ENCODE data around the gene CACNA2D3.

CACNA2D3 gene

GRCh38 chr3:54987719-54988118 is 865.4 kb downstream of the CACNA2D3 start:
- Histone ChIP-seq H3K79me2 (ENCODE audit: control insufficient read depth, insufficient read depth, low read length) (no peaks in the 10 kb centered on the region), H3K18ac (ENCODE audit: low read length) (no peak overlapping the region), H3K79me1 (ENCODE audit: low read length) (no peaks in the 10 kb centered on the region), H3K56ac (ENCODE audit: low read length) (no peak overlapping the region), H2BK120ac (ENCODE audit: low read depth, low read length) (peak overlapping the region; percentile 31), H3K4ac (ENCODE audit: low read depth, low read length) (no peak overlapping the region), H2BK5ac (ENCODE audit: low read length) (no peak overlapping the region), H2BK15ac (replicated peaks; ENCODE audit: low read depth) (no peak overlapping the region), H3K23ac (ENCODE audit: low read length) (no peak overlapping the region), H4K5ac (ENCODE audit: low read length) (no peak overlapping the region), H3K4me3 (ENCODE audit: low read length) (no peak overlapping the region), H4K8ac (ENCODE audit: low read depth, low read length) (no peak overlapping the region), H3K36me3 (ENCODE audit: control insufficient read depth, insufficient read depth, low read length) (no peaks in the 10 kb centered on the region), H3K4me2 (ENCODE audit: low read length) (no peak overlapping the region), H3K9ac (ENCODE audit: low read length) (no peak overlapping the region), H3K27me3 (ENCODE audit: insufficient read depth, low read length, poor library complexity) (no peaks in the 10 kb centered on the region), H2AK5ac (ENCODE audit: low read length) (no peak overlapping the region), H3K4me1 (ENCODE audit: control insufficient read depth, low read depth, low read length) (peaks cover 7% of the 10 kb centered on the region), H3K27ac (ENCODE audit: low read depth, low read length) (no peak overlapping the region)
- no CpG with 5 or more reads among the region's 4 CpGs for WGBS (ENCODE audit: extremely low coverage, insufficient coverage, low lambda C conversion rate)
- no peak for DNase-seq

GRCh38 chr3:54988302-54988837 is 866.0 kb downstream of the CACNA2D3 start:
- no peak for DNase-seq
- Histone ChIP-seq H3K36me3 (ENCODE audit: control insufficient read depth, insufficient read depth, low read length) (no peaks in the 10 kb centered on the region), H3K4me3 (ENCODE audit: low read length) (no peak overlapping the region), H4K5ac (ENCODE audit: low read length) (no peak overlapping the region), H3K27me3 (ENCODE audit: insufficient read depth, low read length, poor library complexity) (no peaks in the 10 kb centered on the region), H2BK120ac (ENCODE audit: low read depth, low read length) (no peak overlapping the region), H3K4me2 (ENCODE audit: low read length) (no peak overlapping the region), H3K79me2 (ENCODE audit: control insufficient read depth, insufficient read depth, low read length) (no peaks in the 10 kb centered on the region), H2BK15ac (replicated peaks; ENCODE audit: low read depth) (no peak overlapping the region), H3K4ac (ENCODE audit: low read depth, low read length) (no peak overlapping the region), H2BK5ac (ENCODE audit: low read length) (no peak overlapping the region), H3K9ac (ENCODE audit: low read length) (no peak overlapping the region), H2AK5ac (ENCODE audit: low read length) (no peak overlapping the region), H3K56ac (ENCODE audit: low read length) (no peak overlapping the region), H3K79me1 (ENCODE audit: low read length) (no peaks in the 10 kb centered on the region), H4K8ac (ENCODE audit: low read depth, low read length) (no peak overlapping the region), H3K27ac (ENCODE audit: low read depth, low read length) (no peak overlapping the region), H3K4me1 (ENCODE audit: control insufficient read depth, low read depth, low read length) (peaks cover 7% of the 10 kb centered on the region), H3K18ac (ENCODE audit: low read length) (peak overlapping the region; percentile 23), H3K23ac (ENCODE audit: low read length) (no peak overlapping the region)
- WGBS (ENCODE audit: extremely low coverage, insufficient coverage, low lambda C conversion rate) = no CpG with 5 or more reads among the region's 4 CpGs

GRCh38 chr3:54988838-54989630 is 866.7 kb downstream of the CACNA2D3 start:
- Histone ChIP-seq H2BK15ac (replicated peaks; ENCODE audit: low read depth) (no peak overlapping the region), H3K56ac (ENCODE audit: low read length) (no peak overlapping the region), H4K8ac (ENCODE audit: low read depth, low read length) (no peak overlapping the region), H3K4me2 (ENCODE audit: low read length) (no peak overlapping the region), H3K4me1 (ENCODE audit: control insufficient read depth, low read depth, low read length) (peaks cover 7% of the 10 kb centered on the region), H3K79me2 (ENCODE audit: control insufficient read depth, insufficient read depth, low read length) (no peaks in the 10 kb centered on the region), H3K9ac (ENCODE audit: low read length) (no peak overlapping the region), H3K4ac (ENCODE audit: low read depth, low read length) (no peak overlapping the region), H4K5ac (ENCODE audit: low read length) (no peak overlapping the region), H3K36me3 (ENCODE audit: control insufficient read depth, insufficient read depth, low read length) (no peaks in the 10 kb centered on the region), H3K18ac (ENCODE audit: low read length) (no peak overlapping the region), H2BK5ac (ENCODE audit: low read length) (no peak overlapping the region), H3K4me3 (ENCODE audit: low read length) (no peak overlapping the region), H3K27ac (ENCODE audit: low read depth, low read length) (no peak overlapping the region), H2AK5ac (ENCODE audit: low read length) (no peak overlapping the region), H2BK120ac (ENCODE audit: low read depth, low read length) (no peak overlapping the region), H3K23ac (ENCODE audit: low read length) (no peak overlapping the region), H3K27me3 (ENCODE audit: insufficient read depth, low read length, poor library complexity) (no peaks in the 10 kb centered on the region), H3K79me1 (ENCODE audit: low read length) (no peaks in the 10 kb centered on the region)
- no CpG with 5 or more reads among the region's 5 CpGs for WGBS (ENCODE audit: extremely low coverage, insufficient coverage, low lambda C conversion rate)
- no peak for DNase-seq

DNA sequence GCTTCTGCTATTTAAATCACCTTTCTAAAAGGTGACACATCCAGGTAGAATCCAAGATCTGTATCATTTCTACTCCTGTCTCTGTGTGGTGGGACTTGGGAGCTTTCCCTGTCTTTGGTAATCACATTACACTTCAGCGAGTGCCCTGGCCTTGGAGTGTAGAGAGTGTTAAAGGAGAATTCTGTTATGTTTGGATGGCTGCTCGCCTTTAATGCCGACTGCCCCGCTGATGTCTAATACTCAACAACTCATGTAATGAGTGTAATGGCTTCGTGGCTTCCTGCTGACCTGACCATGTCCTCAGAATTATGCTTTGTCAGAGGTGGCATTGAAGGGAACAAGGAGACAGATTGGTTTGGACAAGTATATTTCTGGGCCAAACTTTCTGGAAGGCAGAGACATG is 871.8 kb downstream of the CACNA2D3 start:
- no peak overlapping the region for H3K9ac ChIP-seq (ENCODE audit: low read length)
- no peak overlapping the region for H3K4me3 ChIP-seq (ENCODE audit: low read length)
- peaks cover 2% of the 10 kb centered on the region for H3K4me1 ChIP-seq (ENCODE audit: control insufficient read depth, low read depth, low read length)
- no peak overlapping the region for H3K23ac ChIP-seq (ENCODE audit: low read length)
- no peak overlapping the region for H3K27ac ChIP-seq (ENCODE audit: low read depth, low read length)
- no peaks in the 10 kb centered on the region for H3K36me3 ChIP-seq (ENCODE audit: control insufficient read depth, insufficient read depth, low read length)
- H2BK5ac ChIP-seq (ENCODE audit: low read length) = no peak overlapping the region
- no peak overlapping the region for H3K18ac ChIP-seq (ENCODE audit: low read length)
- H3K27me3 ChIP-seq (ENCODE audit: insufficient read depth, low read length, poor library complexity) = no peaks in the 10 kb centered on the region
- DNase-seq = peak; percentile 73
- H3K79me2 ChIP-seq (ENCODE audit: control insufficient read depth, insufficient read depth, low read length) = no peaks in the 10 kb centered on the region
- H4K5ac ChIP-seq (ENCODE audit: low read length) = no peak overlapping the region
- no peak overlapping the region for H2BK120ac ChIP-seq (ENCODE audit: low read depth, low read length)
- H3K4ac ChIP-seq (ENCODE audit: low read depth, low read length) = no peak overlapping the region
- WGBS (ENCODE audit: extremely low coverage, insufficient coverage, low lambda C conversion rate) = no CpG with 5 or more reads among the region's 5 CpGs
- H3K4me2 ChIP-seq (ENCODE audit: low read length) = no peak overlapping the region
- H3K56ac ChIP-seq (ENCODE audit: low read length) = no peak overlapping the region
- no peaks in the 10 kb centered on the region for H3K79me1 ChIP-seq (ENCODE audit: low read length)
- H2BK15ac ChIP-seq (replicated peaks; ENCODE audit: low read depth) = no peak overlapping the region
- H2AK5ac ChIP-seq (ENCODE audit: low read length) = no peak overlapping the region
- no peak overlapping the region for H4K8ac ChIP-seq (ENCODE audit: low read depth, low read length)

GRCh38 chr3:54999159-54999558 is 876.8 kb downstream of the CACNA2D3 start:
- no peak overlapping the region for H2BK120ac ChIP-seq (ENCODE audit: low read depth, low read length)
- H3K9ac ChIP-seq (ENCODE audit: low read length) = no peak overlapping the region
- H3K79me1 ChIP-seq (ENCODE audit: low read length) = no peaks in the 10 kb centered on the region
- no peak overlapping the region for H3K4ac ChIP-seq (ENCODE audit: low read depth, low read length)
- no peak overlapping the region for H3K4me2 ChIP-seq (ENCODE audit: low read length)
- no CpG with 5 or more reads among the region's 5 CpGs for WGBS (ENCODE audit: extremely low coverage, insufficient coverage, low lambda C conversion rate)
- peak; percentile 95 for DNase-seq
- no peaks in the 10 kb centered on the region for H3K79me2 ChIP-seq (ENCODE audit: control insufficient read depth, insufficient read depth, low read length)
- no peak overlapping the region for H2AK5ac ChIP-seq (ENCODE audit: low read length)
- H3K4me1 ChIP-seq (ENCODE audit: control insufficient read depth, low read depth, low read length) = peaks cover 8% of the 10 kb centered on the region
- no peak overlapping the region for H4K5ac ChIP-seq (ENCODE audit: low read length)
- no peak overlapping the region for H3K23ac ChIP-seq (ENCODE audit: low read length)
- no peaks in the 10 kb centered on the region for H3K27me3 ChIP-seq (ENCODE audit: insufficient read depth, low read length, poor library complexity)
- H2BK15ac ChIP-seq (replicated peaks; ENCODE audit: low read depth) = no peak overlapping the region
- H3K4me3 ChIP-seq (ENCODE audit: low read length) = no peak overlapping the region
- H2BK5ac ChIP-seq (ENCODE audit: low read length) = no peak overlapping the region
- no peak overlapping the region for H4K8ac ChIP-seq (ENCODE audit: low read depth, low read length)
- no peak overlapping the region for H3K27ac ChIP-seq (ENCODE audit: low read depth, low read length)
- H3K18ac ChIP-seq (ENCODE audit: low read length) = no peak overlapping the region
- H3K36me3 ChIP-seq (ENCODE audit: control insufficient read depth, insufficient read depth, low read length) = no peaks in the 10 kb centered on the region
- peak overlapping the region; percentile 74 for H3K56ac ChIP-seq (ENCODE audit: low read length)
